ENCODE data around the gene KLHL26.

GRCh38 chr19:18660939-18661670, 24.3 kb downstream of the KLHL26 start:
- TF ChIP-seq CTCF (IDR thresholded peaks at IDR 0.05; ENCODE audit: low read depth, low read length) (no peak), EZH2phosphoT487 (IDR thresholded peaks at IDR 0.05; ENCODE audit: low read depth) (no peak)
